Measurements from ENCODE around the gene BFAR.
"Not testable (repeated sequence)": the region's sequence is repeated elsewhere in the genome, so short reads cannot be mapped to it uniquely, and the experiment has no call there.

BFAR gene

GRCh38 chr16:14636179-14636950 lies 3.6 kb downstream of the BFAR start:
- not testable (repeated sequence) for DNase-seq

GRCh38 chr16:14636951-14637240 lies 4.1 kb downstream of the BFAR start:
- DNase-seq, result not testable (repeated sequence)

DNA sequence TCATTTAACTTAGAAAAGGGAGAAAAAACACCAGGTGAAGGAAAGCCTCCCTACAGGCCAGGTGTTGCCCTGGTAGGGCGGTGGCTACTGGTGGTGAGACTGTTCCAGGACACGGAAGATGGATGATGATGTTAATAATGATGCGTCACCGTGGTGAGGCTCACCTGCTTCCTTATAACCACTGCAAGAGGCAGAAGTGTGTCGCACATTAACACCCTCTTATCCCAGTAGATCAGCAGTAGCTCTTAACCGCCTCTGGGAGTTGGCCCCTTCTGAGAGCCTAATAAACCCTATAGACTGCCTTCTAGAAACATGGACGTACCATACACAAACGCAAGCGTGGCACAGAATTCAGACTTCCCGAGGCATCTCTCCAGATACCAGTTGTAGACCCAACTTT lies 7.8 kb downstream of the BFAR start:
- no peak for DNase-seq

DNA sequence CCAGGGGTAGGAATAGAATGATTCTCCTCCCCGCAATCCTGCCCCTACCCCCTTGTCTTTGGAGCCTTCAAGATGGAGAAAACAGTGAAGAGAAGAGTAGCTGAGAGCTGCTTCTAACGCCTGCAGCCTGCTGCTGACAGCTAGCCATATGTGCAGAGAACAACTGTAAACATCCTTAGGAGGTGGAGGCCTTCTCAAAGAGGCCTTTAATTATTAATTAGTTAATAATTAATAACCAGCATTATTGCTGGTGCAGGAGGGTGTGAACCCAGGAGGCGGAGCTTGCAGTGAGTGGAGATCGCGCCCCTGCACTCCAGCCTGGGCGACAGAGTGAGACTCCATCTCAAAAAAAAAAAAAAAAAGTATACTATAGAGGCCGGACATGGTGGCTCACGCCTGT lies 8.5 kb downstream of the BFAR start:
- no peak for DNase-seq

- no peak for DNase-seq
These were observed 9.2 kb downstream of the BFAR start for GRCh38 chr16:14641926-14642325.

DNA sequence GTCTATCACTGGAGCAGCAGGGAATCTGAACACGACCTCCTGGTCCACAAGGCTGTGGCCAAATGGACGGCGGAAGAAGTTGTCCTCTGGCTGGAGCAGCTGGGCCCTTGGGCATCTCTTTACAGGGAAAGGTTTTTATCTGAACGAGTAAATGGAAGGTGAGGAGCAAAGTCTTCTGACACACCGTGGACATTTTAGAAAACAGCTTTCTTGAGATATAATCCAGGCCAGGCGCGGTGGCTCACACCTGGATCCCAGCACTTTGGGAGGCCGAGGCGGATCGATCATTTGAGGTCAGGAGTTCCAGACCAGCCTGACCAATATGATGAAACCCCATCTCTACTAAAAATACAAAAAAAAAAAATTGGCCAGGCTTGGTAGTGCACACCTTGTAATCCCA lies 17.1 kb downstream of the BFAR start:
- DNase-seq, result no peak

- DNase-seq, result no peak
These were observed 17.9 kb downstream of the BFAR start for GRCh38 chr16:14650629-14651028.

DNA sequence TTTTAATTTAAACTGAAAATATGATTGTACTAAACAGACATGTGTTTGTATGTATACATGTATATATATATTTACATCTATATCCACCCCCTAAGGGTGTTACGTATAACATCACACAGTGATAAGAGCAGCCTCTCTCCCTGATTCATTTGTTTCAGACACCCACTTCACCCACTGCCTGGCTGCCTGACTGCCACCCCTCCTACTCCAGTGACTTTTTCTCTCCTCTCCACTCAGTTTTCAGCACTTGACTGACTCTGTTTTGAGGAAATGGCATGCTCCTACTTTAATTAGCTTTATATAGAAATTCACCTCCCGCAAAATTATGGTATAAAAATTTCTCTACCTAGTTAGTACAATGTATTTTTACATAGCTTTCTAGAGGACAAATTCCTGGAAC lies 20.0 kb downstream of the BFAR start:
- DNase-seq, result no peak

- no peak for DNase-seq
These were observed 25.3 kb downstream of the BFAR start for GRCh38 chr16:14658063-14658462.

DNA sequence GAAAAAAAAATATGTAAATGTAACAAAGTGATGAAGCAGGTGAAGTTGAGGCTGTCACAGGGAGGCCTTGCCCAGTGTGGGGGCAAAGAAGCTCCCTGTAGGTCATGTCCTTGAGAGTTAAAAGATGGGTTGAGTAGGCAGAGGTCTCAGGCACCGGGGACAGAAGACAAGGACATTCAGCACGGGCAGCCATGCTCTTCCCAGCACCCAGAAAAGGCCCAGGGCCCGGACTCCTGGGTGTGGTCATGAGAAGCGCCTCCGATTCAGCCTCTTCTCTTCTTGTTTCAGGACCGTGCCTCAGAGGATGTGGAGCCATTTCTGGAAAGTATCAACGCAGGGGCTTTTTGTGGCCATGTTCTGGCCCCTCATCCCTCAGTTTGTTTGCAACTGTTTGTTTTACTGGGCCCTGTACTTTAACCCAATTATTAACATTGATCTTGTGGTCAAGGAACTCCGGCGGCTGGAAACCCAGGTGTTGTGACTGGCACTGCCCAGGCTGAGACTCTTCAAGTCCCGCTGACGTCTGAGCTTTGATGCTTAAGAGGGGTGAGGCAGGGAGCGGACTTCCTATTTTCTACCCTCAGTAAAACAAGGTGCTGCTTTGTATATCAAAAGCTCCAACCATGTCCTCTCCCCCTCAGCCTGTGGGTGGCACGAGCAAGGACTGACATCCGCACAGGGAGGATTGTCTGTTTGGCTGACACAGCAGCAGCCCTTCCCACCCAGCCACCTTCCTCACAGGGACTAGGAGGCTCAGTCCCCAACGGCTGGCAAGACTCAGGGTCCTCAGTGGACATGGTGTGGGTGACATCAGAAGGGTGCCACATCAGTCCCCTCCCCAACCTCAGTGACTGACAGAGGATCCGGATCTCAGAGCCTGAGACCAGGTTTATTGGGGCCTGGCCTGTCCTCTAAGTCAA lies 34.9 kb downstream of the BFAR start:
- DNase-seq, result no peak

- no peak for DNase-seq
These were observed 35.9 kb downstream of the BFAR start for GRCh38 chr16:14668556-14669223.

- DNase-seq, result no peak
These were observed 37.0 kb downstream of the BFAR start for GRCh38 chr16:14669776-14670175.

GRCh38 chr16:14672403-14672971 lies 39.7 kb downstream of the BFAR start:
- DNase-seq, result no peak

DNA sequence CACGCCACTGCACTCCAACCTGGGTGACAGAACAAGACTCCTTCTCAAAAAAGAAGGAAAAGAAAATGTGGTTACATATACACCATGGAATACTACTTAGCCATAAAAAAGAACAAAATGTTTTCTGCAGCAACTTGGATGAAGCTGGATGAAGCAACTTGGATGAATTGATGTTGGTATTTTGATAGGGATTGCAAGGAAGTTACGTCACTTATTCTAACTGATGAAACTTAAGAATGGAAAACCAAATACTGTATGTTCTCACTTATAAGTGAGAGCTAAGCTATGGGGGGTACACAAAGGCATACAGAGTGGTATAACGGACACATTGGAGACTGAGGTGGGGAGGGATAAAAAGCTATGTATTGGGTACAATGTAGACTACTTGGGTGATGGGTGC lies 43.9 kb downstream of the BFAR start:
- DNase-seq, result no peak

- DNase-seq, result no peak
These were observed 44.9 kb downstream of the BFAR start for GRCh38 chr16:14677627-14678026.

DNA sequence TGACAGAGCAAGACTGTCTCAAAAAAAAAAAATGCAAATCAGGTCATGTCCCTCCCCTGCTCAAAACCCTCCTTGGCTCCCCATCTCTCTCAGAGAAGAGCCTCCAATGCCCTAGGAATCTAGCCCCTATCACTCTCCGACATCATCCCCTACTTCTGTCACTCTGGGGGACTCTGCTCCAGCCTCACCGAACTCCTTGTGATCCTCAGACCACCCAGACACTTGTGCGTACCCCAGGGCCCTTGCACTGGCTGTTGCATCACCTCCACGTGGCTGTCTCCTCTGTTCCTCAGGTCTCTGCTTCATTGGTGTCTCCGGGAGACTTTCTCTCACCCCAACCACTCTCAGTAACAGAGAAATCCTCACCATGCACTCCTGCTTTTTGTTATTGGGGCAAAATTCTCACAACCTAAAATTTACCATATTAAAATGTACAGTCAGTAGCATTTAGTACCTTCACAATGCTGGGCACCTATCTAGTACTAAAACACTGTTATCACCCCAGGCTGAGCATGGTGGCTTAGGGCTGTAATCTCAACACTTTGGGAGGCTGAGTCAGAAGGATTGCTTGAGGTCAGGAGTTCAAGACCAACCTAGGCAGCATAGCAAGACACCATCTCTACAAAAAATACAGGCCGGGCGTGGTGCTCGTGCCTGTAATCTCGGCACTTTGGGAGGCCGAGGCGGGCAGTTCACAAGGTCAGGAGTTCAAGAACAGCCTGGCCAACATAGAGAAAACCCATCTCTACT lies 46.2 kb downstream of the BFAR start:
- DNase-seq, result no peak

- not testable (repeated sequence) for DNase-seq
These were observed 47.6 kb downstream of the BFAR start for GRCh38 chr16:14680396-14680795.

- DNase-seq, result no peak
These were observed 48.4 kb downstream of the BFAR start for GRCh38 chr16:14681115-14681514.

DNA sequence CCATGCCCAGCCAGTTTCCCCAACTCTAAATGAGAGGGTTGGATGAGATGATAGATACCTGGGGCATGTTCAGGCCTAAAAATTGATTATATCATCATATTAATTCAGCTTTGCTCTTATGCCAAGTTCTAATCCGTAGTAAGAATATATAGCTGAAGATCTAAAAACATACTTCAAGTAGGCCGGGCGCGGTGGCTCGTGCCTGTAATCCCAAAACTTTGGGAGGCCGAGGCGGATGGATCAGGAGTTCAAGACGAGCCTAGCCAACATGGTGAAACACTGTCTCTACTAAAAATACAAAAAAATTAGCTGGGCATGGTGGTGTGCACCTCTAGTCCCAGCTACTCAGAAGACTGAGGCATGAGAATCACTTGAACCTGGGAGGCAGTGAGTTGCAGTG lies 49.4 kb downstream of the BFAR start:
- DNase-seq, result no peak

GRCh38 chr16:14685870-14686793 lies 53.4 kb downstream of the BFAR start:
- DNase-seq, result not testable (repeated sequence)

DNA sequence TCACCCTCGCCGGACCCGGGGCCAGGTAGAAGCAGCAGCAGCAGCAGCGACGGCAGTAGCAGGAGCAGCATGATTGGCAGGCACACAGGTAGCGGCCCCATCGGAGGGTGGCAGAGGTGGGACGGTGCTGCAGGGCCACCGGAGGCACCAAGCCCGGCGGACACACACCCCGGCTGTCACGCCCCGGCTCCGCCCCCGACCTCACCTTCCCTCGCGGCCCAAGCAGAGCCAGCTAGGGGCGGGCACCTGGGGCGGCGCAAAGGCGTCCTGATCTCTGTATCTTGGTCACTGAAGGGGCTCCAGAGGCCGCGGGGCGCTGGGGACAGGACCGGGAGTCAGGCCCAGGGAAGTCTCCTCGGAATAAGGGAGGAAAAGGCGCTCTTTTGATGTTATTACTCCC lies 61.4 kb downstream of the BFAR start, which contains the start of gene PLA2G10:
Gene PLA2G10, minus strand, starts transcription at position 180 of the 400 bp plus-strand sequence. Its CDS starts 79 bp downstream, at position 101.
- DNase-seq, result not testable (repeated sequence)

Measured in activated CD4-positive, alpha-beta T cell treated with anti-CD3 and anti-CD28 coated beads, Interleukin-2, amount 50 U/mL, for 1 hour (primary cell).